HG02588 (cell line): ENCODE data around the gene RBMS3.
"Not testable (repeated sequence)": the region's sequence is repeated elsewhere in the genome, so short reads cannot be mapped to it uniquely, and the experiment has no call there.

Experiments
- ATAC-seq: cut with Tn5 transposase; IDR thresholded peaks from one replicate; pipeline ENCODE4 v1.9.1; 2021; ENCODE audit warnings: mild to moderate bottlenecking, moderate library complexity; ENCODE audit not compliant: unreplicated experiment

RBMS3 gene

DNA sequence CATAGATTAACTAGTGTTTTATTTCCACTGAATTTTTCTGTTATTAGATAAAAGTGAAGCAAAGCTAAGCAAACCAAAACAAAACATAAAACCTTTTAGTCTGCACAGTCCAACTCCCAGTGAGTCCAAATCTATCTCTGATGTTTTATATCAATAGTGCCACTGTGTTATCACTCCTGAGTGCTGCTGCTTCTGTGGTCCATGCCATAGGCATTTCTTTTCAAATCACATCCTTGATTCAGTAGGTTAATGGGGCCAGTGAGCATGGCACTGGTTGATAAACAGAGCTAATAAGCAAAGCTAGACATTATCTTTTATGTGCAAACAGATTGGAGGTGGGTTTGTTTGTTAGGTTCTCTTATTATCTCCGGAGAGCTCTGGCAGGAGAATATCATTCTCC lies 30.0 kb downstream of the RBMS3 start:
- no peak for ATAC-seq

DNA sequence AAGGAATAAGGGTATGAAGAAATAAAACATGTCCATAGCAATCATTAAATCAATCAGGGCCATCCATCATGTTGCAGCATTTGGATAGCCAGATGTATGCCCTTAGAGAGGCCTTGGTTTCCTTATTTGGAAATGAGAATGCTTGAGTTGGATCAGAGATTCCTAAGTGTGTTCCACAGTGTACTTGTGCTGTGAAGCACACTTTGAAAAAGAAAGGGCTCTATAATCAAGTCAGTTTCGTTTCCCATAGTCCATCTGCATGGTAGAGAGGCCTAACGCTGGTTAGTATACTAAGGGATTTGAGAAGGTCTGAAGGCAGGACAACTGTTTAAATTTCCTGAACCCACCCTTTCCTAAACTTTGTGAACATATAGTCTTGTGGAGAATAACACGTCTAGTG lies 30.9 kb downstream of the RBMS3 start:
- ATAC-seq, result no peak

DNA sequence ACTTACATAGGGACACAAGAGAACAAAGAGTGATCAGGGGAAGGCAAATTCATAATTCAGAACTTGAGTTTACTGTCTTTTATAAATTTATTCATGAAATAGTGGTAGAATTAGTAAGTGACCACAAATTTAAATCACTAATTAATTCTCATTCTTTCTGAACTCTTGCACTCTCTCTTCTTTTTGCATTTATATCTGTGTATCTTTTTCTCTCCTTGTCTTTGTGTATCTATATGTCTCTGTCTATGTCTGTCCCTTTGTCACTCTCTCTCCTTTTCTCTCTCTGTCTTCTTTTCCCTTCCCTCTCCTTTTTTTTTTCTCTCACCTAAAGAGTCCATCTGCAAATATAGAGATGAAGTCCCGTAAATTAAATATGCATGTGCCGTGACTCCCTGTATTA lies 31.5 kb downstream of the RBMS3 start:
- ATAC-seq, result no peak

DNA sequence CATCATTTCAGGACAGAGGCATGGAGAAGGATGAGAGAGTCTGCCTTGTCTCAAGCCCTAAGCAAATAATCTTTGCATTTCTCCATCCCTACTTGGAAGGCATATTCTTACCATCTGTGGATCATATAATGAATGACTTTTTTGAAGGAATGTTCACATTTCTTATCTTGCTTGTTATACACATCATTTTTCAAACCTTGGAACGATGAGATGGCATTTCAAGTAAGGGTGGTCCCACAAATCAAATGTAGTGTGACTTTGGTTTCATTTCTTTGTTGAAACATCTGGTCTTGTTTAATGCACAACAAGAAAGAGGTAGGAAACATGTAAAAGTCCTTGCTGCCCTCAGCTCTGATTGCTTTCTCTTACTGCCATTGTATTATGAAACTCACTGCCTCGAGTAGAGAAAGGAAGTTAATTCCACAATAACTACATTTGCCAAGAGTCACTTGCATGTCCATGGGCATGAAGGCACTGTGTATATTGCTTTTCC lies 32.1 kb downstream of the RBMS3 start:
- ATAC-seq, result no peak

DNA sequence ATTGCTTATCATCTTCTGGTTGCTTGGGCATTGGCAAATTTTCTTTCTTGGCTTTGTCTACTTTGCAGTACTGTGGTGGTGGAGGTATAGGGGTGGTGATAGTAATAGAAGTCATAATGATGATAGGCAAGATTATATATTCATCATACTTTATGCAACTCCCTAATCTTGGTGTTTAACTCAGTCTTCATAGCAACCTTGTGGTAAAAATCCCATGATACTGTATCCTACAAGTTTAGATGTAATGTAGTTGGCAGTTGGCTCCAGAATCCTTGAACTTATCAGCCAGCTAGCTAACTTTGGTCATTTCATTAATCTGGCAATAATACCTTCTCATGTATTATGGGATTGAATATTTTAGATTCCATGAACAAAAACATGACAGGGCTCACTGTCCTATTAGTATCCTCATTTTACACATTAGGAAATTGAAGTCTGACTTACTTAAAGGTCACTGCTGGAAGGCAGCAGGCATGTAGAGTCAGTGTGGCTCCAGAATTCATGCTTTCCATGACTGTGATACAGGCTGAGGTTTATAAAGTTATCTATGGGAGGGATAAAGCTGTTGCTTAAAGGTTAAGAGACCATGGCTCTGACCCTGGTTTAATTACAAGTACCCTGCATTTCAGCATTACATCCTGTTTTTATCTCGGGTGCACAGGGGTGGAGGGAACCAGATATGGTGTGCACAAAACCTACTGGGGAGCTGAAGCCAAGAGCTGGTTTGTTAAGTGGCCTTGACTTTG lies 33.3 kb downstream of the RBMS3 start:
- ATAC-seq, result no peak

DNA sequence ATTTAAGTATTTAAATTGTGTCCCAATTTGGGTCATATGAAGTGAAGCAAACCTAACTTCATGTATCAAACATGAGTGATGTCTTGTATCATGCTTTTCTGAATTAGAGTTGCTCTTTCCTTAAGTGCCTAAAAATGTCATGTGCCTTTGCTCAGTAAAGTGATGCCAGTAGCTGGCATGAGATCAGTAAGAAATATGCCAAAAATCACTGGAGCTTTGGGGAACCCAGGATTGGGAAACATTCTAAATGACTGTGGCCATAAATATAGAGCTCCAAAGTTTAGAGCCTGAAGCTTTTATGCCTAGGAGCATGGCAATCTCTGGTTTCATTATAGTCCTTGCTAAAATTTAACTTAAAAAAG lies 33.8 kb downstream of the RBMS3 start:
- ATAC-seq, result no peak

DNA sequence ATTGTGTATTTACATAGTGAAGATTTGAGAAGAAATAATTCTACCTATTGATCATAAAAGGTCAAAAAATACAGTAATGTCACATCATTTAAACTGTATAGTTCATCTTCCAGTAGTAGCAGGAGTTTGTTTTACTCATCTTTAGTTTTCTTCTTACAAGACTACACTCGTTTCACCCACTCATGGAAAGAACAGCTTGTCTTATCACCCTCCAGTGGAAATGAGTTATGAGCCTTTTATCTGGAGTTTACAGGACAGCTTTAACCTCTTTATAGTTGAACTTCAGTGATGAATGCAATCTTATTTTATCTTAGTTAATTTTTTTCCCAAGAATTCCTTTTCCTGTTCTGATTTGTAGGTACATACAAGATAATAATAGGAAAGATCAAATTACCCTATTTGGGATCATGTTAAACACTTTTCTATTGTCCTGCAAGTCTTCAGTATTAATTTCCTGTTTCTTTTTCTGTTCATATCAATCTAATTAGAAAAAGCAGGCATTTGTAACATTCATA lies 36.8 kb downstream of the RBMS3 start:
- ATAC-seq, result no peak

DNA sequence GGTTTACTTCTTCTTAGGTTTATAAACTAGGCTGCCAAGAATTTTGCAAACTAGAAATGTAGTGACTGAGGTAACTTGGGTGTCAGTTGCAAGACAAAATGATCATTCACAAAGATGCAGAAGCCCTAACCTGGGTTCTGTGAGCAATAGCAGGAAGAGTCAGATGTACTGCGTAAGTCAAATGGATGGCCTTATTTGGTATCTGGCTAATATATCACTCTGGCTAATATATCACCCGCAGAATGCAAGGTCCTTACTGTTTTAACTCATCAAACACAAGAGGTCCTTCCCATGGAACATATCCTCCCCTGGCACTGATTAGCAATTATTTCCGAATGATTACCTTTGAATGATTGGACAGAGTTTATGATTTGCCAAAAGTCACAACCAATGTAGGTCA lies 37.4 kb downstream of the RBMS3 start:
- no peak for ATAC-seq

DNA sequence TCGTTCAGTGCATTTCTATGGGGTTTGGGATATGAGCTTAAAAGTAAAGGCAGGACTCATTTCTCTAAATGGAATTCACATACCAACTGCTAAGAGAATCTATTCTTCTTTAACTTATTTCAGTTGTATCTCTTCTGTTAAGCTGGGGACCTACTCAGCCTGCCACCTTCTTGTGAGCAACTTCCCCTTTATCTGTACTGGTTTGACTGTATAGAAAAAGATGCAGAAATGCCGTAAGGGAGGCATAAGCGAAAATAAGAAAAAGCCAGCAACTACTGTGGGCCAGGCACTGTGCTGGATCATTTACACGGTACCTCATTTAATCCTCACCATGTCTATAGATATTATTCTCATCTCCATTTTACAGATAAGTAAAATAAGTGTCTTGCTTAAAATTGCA lies 38.4 kb downstream of the RBMS3 start:
- peak; percentile 76 for ATAC-seq

DNA sequence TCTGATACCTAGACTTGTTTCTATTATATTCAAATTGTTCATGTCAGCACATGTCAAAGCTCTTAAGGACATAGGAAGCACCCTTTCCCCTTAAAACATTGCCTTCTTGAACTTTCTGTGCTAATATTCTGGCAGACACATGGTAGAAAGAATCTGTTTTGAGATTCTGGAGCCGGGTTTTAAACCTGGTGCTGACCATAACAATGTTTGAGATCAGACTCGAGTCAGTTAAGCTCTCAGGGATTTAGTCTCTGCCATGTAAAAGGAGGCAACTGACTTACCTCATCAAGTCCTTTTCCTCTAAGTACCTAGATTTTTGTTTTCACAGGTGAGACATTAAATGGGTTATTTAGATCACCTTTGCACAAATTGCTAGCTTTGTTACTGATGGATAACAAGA lies 38.9 kb downstream of the RBMS3 start:
- ATAC-seq, result no peak

DNA sequence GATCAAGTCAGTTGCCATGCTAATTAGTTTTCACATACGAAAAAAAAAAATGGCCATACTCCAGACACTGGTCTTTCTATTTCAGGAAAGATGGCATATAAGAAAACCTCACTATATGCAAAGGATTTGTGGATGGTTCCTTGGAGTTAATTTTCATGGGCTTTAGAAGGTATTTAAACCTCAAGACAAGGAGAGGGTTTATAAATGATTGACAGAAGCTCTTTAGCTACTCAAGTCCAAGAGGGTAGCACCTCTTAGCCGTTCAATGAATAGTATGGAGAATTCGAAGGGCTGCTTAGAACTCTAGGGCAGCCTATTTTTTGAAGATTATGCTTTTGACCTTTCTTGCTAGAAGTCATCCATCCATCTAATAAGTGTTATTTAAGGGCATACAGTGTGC lies 41.7 kb downstream of the RBMS3 start:
- ATAC-seq, result no peak

DNA sequence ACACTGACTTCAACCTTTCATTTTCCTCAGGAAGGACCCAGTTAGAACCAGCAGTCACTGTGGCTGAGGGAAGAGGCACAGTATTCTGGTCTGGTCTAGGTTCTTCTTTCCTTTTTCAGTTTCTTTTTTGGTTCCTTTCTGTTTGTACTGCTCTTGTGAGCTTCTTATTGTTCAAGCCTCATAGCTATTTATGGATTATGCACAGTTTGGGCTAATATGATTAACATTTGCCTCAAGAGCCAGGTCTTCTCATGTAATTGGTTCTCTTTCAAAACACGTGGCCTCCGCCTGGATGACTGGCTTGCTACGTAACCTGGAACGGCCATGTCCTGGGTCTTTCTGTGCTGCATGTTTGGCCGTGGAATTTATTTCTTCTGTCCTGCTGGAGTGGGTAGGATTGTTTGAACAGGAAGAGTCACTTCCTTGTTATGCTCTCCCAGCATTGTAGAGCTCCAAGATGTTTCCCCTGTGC lies 43.3 kb downstream of the RBMS3 start:
- peak; percentile 97 for ATAC-seq

DNA sequence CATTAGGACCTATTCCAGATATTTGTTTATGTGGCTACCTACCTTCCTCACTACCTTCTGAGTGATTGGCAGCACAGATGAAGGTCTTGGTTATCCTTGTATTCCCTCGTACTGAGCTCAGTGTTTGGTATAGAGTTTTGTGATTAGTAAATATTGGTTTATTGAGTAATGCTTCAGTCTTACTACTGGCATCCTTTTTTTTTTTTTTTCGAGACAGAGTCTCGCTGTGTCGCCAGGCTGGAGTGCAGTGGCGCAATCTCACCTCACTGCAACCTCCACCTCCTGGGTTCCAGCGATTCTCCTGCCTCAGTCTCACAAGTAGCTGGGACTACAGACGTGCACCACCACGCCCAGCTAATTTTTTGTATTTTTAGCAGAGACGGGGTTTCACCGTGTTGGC lies 45.7 kb downstream of the RBMS3 start:
- ATAC-seq, result not testable (repeated sequence)

DNA sequence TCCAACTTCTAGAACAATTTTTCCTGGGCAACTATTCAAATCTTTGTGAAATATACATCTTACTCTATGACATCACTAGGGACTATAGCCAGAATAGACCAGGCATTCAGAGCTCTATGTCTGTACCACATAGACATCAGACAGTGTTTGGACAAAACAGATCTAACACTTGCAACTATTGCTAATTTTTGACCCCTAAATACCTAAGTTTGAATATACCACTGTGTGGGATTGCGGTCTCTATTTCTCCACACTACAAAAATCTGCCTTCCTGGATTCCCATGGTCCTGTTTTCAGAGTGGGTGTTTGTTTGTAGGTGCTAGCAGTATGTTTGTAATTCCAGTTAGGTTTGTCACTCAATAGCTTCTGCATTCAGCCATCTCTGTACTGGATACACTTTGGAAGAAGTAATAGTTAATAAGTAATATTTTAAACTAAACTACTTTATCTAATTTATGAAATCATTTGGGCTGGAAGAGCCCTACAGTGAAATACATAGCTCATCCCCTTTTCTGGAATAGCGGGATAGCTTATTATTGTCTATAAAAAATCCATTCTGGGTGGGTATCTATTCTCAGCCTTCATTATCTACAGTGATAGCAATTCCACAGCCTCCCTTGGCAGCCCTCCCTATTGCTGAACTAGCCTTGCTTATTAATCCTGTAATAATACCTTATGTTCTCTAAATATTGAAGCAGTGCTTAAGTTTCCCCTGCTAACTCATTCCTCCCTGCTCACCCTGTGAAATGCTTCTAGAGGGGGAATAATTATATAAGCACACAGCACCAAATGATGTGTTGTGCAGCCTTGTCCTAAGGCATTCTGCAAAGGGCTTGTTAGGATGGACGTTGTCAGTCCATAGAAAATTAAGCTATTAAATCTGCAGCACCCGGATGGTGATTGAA lies 49.4 kb downstream of the RBMS3 start:
- ATAC-seq, result no peak

DNA sequence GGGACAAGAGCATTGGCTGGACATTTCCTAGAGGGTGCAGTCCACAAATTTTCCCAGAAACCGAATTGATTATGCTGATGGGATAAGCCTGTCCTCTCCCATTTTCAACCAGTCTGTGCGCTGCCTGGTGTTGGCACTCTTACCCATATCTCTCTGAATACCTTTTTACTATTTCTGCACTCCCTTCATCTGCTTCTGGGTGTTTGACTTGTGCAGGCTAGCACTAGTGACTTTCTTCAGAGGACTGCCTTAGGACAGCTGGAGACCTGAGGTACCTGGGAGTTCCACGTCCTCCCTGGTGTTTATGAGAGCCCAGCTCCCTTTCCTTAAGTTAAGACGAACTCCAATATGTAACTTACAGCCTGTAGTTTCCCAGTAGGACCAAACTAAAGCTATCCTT lies 50.2 kb downstream of the RBMS3 start:
- no peak for ATAC-seq

DNA sequence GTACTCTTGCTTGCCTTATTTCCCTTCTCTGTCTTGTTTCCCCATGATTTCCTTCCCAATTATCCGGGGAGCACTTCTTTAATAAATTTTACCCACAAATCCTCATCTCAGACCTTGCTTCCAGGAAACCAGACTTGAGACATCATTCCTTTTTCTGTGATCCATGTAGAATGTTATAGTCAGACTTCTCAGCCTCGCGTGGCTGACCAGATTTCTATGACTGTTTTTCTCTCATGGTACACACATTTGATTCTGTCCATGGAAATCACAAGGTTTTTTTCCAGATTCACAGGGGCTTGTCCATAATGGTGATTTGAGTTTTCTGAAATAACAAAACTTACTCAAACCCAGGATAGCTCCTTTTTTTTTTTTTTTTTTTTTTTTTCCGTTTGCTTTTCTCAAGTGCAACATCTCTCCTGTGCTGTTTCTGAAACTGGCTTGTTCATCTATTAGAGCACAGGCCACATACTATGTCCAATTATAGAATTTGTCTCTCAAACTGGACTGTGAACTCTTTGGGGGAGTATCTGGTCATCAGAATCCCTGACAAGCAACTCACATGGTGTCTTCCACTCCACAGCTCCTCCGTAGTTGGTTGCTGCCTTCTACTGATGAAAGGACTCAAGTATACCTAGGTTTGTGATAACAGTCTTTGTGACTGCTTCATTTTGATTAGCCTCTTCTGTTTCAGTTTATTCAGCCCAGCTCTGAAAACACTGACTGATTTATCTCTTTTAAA lies 50.8 kb downstream of the RBMS3 start:
- no peak for ATAC-seq

DNA sequence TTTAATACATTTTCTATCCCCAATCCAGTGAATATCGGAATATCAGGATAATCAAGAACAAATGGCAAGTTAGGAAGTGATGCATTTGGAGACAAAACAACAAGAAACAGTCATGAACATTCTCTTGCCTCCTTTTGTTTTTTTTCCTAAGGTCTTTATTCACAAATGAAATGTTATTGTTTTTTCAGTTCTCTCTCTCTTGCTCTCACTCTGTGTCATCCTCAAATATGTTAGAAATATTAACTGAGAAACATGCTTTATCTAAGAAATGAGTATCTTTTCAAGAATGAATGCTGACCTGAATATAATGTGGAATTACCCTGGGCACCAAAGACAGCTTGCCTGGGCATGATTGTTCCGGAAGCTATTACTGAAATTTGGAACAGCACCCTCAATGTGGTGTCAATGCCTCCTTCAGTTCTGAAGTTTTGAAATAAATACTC lies 51.3 kb downstream of the RBMS3 start:
- no peak for ATAC-seq

DNA sequence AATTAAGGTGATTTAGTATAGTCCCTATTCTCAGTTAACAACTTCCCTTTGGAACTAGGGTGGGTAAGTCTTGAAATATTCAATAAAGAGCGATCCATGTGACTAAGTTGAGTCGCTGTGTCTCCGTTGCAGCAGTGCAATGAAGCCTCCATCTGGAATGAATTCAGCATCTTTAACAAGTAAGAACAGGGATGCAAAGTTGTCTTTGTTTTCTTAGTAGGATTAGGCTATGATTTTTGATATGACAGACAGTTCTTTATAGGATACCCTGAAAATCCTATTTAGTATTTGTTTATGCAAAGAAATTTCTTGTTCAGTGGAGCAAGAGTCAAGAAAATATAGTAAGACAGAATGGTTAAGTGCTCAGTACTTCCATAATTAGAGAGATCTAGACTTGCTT lies 52.7 kb downstream of the RBMS3 start:
- ATAC-seq, result no peak

DNA sequence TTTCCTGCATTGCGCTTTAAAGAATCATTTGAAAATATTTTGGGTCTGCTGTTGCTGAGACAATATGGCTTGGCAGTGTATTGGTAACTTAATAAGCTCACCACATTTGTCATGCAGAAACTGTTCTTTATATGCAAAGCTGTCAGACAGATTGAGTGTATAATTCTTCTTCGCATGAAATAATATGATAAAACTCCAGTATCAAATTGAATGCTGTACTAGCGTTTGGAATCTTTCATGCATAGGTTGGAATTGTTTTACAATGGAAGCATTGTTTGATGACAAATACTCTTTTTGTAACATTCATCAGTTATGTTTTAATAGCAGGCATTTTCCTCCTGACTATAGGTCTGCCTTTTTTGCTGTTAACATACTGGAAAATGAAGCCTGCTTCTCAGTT lies 53.8 kb downstream of the RBMS3 start:
- no peak for ATAC-seq

DNA sequence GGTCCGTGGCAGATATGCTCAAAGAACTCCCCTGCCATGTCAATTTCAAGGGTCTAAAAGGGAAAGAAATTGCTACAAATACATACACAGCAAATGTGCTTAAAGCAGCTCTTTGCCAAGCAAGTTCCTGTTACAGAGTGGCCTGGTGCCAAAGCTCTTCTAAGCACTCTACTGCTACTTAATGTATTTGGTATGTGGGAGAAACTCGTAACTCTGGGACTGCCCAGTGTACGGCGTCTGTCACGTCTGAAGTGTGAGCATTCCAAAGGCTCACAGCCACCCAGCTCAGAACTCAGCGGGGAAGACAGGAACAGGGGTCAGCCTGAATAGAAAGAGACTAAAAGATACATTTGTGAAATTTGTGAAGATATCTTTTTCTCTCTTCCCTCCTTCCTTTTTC lies 54.6 kb downstream of the RBMS3 start:
- ATAC-seq, result no peak

DNA sequence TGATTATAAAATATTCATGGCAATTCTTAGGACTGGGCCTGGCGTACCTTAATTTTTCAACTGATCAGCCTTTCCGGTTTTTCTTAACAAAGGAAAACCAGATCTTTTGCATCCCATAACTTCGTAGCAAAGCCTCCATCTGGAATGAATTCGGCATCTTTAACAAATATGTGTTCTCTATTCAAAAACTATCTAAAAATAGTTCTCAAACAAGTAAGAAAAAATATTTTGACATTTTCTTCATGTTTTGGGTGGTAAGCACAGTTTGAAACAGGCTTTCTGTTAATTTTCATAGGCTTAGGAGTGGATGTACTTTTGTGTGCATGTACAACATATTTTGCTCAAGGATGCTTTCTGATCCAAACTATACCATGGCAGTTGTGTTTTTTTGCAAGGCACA lies 55.1 kb downstream of the RBMS3 start:
- ATAC-seq, result no peak
